D721Med (cell line): Measurements from ENCODE around the gene ATP6V1F.
"Not testable (repeated sequence)": the region's sequence is repeated elsewhere in the genome, so short reads cannot be mapped to it uniquely, and the experiment has no call there.

ENCODE experiments used
- DNase-seq: peaks from one replicate; pipeline ENCODE4 v3.0.0; 2011; ENCODE audit warnings: low spot score; ENCODE audit not compliant: insufficient read length
- FAIRE-seq: peaks from 2 replicates; lab custom pipeline; 2011; peaks lifted over from hg19 to GRCh38; lab: Jason Lieb, UNC
- TF ChIP-seq, protein P1 (sequence below): IDR thresholded peaks from 2 replicates; pipeline ENCODE4 v1.5.1; 2012; ENCODE audit warnings: mild to moderate bottlenecking, control low read depth; ENCODE audit not compliant: insufficient read depth; ENCODE audit errors: missing control alignments

ATP6V1F gene

DNA sequence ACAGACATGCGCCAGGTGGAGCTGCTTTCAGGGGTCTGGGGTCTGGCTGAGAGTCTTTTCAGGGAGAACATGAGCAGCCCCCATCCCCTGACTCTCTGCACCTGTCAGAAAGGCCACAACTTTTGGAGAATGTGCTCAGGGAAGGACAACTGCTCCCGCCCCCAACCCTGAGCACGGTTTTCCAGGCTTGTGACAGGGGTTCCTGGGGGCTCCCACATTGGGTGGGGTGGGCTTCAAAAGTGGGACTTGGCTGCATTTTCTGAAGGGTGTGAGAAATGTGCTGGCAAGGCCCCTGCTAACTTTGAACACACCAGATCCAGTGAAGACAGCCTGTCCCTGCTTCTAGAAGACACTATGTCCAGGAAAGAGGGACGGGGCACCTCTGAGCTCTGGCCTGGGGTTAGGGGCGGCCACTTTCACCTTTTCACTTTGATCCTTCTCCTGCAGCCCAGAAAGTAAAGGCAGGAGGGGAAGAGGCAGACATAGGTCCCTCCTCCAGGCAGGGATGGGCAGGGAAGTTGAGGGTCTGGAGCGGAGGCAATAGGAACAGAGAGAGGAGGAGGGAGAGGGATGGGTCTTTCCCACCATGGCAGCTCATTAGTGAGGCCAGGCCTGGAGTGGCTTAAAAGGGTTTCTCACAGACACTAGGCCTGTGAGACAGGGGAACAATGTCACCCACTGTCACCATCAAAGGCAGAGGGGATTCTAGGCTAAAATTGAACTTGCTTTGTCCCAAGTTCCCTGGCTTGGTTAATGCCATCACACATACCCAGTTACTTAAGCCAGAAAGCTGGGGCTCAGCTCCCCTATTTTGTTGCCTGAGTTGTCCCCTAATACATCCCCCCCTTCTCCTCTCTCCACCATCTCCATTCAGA is 46.3 kb downstream of the ATP6V1F start:
- TF ChIP-seq, protein P1, sequence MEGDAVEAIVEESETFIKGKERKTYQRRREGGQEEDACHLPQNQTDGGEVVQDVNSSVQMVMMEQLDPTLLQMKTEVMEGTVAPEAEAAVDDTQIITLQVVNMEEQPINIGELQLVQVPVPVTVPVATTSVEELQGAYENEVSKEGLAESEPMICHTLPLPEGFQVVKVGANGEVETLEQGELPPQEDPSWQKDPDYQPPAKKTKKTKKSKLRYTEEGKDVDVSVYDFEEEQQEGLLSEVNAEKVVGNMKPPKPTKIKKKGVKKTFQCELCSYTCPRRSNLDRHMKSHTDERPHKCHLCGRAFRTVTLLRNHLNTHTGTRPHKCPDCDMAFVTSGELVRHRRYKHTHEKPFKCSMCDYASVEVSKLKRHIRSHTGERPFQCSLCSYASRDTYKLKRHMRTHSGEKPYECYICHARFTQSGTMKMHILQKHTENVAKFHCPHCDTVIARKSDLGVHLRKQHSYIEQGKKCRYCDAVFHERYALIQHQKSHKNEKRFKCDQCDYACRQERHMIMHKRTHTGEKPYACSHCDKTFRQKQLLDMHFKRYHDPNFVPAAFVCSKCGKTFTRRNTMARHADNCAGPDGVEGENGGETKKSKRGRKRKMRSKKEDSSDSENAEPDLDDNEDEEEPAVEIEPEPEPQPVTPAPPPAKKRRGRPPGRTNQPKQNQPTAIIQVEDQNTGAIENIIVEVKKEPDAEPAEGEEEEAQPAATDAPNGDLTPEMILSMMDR = no peak
- FAIRE-seq (no peak), DNase-seq (no peak)

DNA sequence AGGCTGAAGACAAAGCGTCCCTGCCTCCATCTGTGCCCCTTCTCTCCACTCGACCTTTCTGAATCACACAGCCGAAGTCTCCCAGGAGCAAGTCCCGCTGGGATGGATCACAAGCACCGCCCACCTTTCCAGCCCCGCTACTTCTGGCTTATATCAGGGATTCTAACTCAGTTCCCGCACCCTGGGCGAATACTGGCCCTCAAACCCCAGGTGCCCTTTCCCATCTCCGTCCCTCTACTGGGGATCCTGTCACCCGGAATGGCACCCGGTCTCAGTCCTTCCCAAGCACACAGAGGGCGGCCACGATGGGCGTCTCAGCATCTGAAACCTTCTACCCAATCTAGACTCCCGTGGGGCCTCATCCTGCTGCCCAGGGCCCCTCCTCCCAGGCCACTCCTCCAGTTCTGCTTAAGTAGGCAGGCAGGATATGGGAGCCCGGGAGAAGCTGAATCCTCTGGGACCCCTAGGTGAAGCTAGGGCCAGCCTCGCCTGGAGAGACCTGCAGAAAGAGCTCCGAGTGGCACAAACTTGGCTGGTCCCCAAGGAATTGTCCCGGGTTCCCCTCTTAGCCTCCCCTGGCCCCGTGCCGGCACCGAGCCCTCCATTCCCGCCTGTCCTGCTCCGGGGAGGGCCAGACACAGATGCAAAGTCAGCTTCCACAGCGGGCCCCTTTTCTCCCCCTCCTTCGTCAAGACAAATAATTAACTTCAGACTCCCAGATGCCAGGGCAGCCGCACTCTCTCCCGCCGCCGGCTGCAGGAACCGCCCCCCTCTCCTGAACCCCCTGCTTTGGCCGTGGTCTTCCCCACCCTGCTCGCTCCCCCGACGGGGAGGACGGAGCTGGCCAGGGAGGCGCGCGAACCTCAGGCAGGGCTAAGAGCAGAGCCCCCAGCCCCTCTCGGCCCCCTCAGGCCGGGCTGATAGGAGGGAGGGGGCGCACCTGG is 47.2 kb downstream of the ATP6V1F start:
- FAIRE-seq (no peak), DNase-seq (peak; percentile 77)
- TF ChIP-seq, protein P1 = no peak

DNA sequence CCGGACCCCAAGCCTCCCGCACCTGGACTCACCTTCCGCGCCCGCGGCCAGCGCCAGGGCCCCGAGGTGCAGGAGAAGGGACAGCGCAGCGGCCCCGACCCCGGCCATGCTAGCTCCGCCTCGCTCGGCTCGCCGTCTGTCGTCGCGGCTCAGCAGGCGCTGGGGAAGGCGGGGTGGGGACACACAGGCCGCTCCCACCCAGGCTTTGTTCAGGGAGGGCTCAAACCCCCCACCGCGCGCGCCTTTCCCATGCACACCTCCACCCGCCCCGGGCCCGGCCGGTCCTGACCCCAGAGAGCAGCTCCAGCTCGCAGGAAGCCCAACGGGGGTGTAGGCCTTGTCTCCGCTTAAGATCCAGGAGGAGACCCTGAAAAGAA is 47.9 kb downstream of the ATP6V1F start, which contains the start of gene KCP:
Gene KCP, minus strand, starts transcription at position 141 of the 377 bp plus-strand sequence. Its CDS starts 33 bp downstream, at position 108.
- DNase-seq (peak; percentile 77), FAIRE-seq (no peak)
- TF ChIP-seq, protein P1 = no peak

DNA sequence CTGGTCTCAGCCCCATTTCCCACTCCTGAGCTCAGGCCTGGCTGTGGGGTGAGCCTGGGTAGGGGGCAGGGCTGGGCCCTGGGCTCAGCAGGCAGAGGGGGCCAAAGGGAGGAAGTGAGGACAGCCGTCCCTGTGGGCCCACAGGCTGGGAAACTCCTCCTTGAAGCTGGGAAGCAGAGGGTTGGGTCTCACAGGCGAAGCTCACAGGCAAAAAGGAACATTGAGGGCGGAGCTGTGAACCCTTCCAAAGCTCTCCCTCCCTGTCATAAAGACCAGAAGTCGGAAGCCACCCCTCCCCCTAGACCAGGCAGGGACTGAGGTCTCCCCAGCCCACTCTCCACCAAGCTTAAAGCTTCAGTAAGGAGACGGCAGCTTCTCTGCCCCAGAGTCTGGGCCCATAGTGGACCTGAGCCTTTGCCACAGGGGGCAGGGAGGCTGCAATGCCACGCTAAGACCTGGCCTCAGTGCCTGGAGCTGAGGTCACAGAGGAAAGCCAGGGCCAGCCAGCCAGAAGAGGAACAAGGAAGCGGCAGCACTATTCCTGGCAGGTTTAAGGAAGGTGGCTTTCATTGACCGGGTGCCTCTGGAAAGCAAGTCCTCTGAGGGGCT is 48.9 kb downstream of the ATP6V1F start:
- DNase-seq (no peak), FAIRE-seq (no peak)

DNA sequence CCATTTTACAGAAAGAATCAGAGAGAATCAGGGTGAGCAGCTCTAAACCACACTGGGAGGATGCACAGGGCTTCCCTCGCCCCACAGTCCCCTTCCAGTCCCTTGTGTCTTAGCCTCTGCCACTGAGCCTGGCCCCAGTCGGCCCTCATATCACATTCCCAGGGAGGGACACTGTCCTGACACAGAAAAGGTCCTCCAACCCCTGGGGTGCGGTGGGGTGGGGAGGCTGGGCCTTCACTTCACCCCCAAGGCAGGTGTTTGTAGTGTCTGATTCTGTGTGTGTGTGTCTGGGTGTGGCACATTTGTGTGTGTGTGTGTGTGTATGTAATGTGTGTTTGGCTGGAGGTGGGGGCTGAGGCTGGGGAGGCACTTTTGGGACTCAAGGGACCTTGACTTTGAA is 49.6 kb downstream of the ATP6V1F start:
- DNase-seq (no peak), FAIRE-seq (no peak)
- TF ChIP-seq, protein P1 = no peak

More for the DNA sequence above, 48.9 kb downstream of the ATP6V1F start:
- TF ChIP-seq, protein P1 = no peak

DNA sequence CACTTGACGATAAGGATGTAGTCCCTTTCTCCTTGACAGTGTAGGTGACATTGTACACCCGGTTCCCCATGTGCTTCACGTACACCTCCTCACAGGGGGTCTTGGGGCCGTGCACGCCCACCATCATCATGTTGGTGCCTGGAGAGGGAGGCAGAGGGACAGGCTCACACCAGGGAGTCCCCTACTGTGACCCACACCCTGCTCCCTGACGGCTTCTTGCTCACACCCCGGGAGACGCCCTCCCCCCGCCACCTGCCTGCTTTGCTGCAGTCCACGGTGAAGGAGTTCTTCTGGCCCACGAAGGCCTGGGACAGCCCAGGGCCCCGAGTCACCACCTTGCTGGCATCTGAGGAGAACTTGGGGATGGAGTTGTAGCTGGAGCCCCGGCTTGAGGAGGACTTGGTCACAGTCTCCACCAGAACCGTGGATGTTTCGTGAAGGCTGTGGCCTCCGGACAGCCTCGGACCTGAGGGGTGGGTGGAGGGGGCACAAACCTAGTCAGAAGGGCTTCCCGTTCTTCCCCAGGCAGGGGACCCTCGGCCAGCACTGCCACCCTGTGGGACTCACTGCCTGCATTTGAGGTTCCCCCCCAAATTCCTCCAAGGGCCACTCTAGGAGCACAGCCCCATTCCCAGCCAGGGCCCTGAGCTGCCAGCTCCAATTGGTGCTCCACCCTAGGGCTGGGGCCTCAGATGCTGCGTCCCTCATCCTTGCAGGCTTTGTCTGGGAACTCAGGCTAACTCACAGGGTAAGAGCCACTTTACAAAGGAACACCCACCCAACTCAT is 50.2 kb downstream of the ATP6V1F start:
- DNase-seq, FAIRE-seq: not testable (repeated sequence)
